HepG2 (cell line): ENCODE results near the gene ATP2B2. TPM values are rescaled to one million over a fixed set of nuclear protein-coding genes. Genes with fewer than 3 reads are reported as not detected.

Experiments
- BHLHE40 ChIP-seq: IDR thresholded peaks from 2 replicates; pipeline ENCODE4 v1.6.1; 2011; ENCODE audit warnings: low read length, improper control_type of control experiment
- CEBPG ChIP-seq: IDR thresholded peaks from 2 replicates; pipeline ENCODE4 v1.6.1; 2016
- ELF3 ChIP-seq: IDR thresholded peaks from 2 replicates; pipeline ENCODE4 v1.6.1; 2016; ENCODE audit warnings: missing genetic modification reagents, missing compliant biosample characterization
- HOXA7 ChIP-seq: sonication (generic); formaldehyde crosslinking; IDR thresholded peaks from 2 replicates; pipeline ENCODE4 v1.8.1; 2022; ENCODE audit warnings: mild to moderate bottlenecking, missing genetic modification reagents, moderate library complexity
- MAF1 ChIP-seq: sonication (generic); formaldehyde crosslinking; IDR thresholded peaks from 2 replicates; pipeline ENCODE4 v1.5.0; 2020; ENCODE audit warnings: missing genetic modification reagents, borderline replicate concordance
- NR2C2 ChIP-seq: sonication (generic); formaldehyde crosslinking; IDR thresholded peaks from 2 replicates; pipeline ENCODE4 v1.4.0; 2020; ENCODE audit warnings: missing genetic modification reagents, mild to moderate bottlenecking, moderate library complexity, borderline replicate concordance
- PHF20 ChIP-seq: sonication (generic); formaldehyde crosslinking; IDR thresholded peaks from 2 replicates; pipeline ENCODE4 v1.5.0; 2020; ENCODE audit warnings: mild to moderate bottlenecking, missing genetic modification reagents
- ZFP1 ChIP-seq: IDR thresholded peaks from 2 replicates; pipeline ENCODE4 v1.6.1; 2016
- ZNF891 ChIP-seq: sonication (generic); formaldehyde crosslinking; IDR thresholded peaks from 2 replicates; pipeline ENCODE4 v1.5.0; 2020; ENCODE audit warnings: mild to moderate bottlenecking, missing genetic modification reagents
- ZSCAN9 ChIP-seq: IDR thresholded peaks from 2 replicates; pipeline ENCODE4 v1.6.1; 2016; ENCODE audit warnings: borderline replicate concordance
- polyA plus RNA-seq, 8 experiments: library from polyadenylated mRNA; depleted of rRNA in 3 of 8; stranded (reverse) in 7 of 8; unstranded in 1 of 8; fragments of >200 nt; fragmentation: Illumina TruSeq in 4 of 8; extraction: Trizol in 4 of 8; gene quantifications; 2 replicates each; pipeline versions ENCODE4 v1.2.1 to v1.2.3, GENCODE V29; 2011 to 2016; ENCODE audit warnings: low read depth in 4 of 8, missing spikeins in 1 of 8, mixed read lengths in 1 of 8; ENCODE audit not compliant: insufficient read depth in 1 of 8
- total RNA-seq, 5 experiments: library from RNA; depleted of rRNA; stranded (reverse); fragments of >200 nt; fragmentation: Illumina TruSeq; extraction: Trizol; gene quantifications; 2 replicates each; pipeline ENCODE4 v1.2.3, GENCODE V29; 2016; ENCODE audit warnings: low read depth in 1 of 5
- TF ChIP-seq, protein P1 (sequence below): sonication (generic); formaldehyde crosslinking; IDR thresholded peaks from 2 replicates; pipeline ENCODE4 v1.4.0; 2020; ENCODE audit warnings: mild to moderate bottlenecking, missing genetic modification reagents
- TF ChIP-seq, protein P2 (sequence below): sonication (generic); formaldehyde crosslinking; IDR thresholded peaks from 2 replicates; pipeline ENCODE4 v1.4.0; 2020; ENCODE audit warnings: missing genetic modification reagents, borderline replicate concordance
- TF ChIP-seq, protein P3 (sequence below): sonication (generic); formaldehyde crosslinking; IDR thresholded peaks from 2 replicates; pipeline ENCODE4 v1.4.0; 2020; ENCODE audit warnings: missing genetic modification reagents, borderline replicate concordance
- TF ChIP-seq, protein P4 (sequence below): fragments of 450-650 bp; IDR thresholded peaks from 2 replicates; pipeline ENCODE4 v1.6.1; 2016

The ATP2B2 gene
- total and polyA plus RNA-seq, 2 of the 13 experiments (the other 11 are each of a cell fraction or from before 2014, with no cell fraction given), result 1.5 to 2.3 TPM

DNA sequence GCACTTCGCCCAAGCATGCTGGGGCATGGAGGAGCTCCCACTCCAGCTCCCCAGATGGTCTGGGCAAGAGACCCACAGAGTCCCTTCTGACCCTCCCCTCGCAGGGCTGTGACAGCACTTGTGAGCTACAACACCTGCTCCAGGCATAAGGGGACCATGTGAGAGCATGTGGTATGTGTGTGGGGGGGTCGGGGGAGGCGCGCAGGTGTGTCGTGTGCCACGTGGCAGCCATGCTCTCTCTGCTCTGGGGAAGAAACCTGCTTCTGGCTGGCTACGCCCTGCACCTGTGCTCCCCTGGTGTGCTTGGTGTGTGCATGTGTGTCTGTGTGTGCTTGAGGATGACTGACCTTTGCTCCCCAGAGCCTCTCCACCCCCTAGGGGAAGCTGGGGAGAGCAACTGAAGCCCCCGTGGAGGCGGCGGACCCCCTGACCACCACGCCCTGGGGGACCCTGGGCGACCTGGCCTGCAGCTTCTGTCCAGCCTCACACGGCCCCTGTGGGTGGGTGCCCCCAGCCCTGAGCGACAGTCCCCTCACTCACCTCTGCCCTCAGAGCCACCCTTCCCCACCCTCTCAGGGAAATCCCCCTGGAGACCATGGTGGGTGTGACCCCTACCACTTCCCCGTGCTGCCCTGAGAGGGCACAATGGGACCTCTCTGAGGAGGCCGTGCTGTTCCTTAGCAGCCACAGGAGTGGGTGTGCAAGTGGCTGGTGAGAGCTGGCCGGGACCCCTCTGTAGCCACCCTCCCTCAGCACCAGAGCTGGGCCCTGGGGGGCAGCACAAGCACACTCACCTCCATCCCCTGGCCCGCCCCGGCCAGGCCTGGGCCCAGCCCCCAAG is 167.8 kb downstream of the ATP2B2 start (continued):
- TF ChIP-seq, protein P1, sequence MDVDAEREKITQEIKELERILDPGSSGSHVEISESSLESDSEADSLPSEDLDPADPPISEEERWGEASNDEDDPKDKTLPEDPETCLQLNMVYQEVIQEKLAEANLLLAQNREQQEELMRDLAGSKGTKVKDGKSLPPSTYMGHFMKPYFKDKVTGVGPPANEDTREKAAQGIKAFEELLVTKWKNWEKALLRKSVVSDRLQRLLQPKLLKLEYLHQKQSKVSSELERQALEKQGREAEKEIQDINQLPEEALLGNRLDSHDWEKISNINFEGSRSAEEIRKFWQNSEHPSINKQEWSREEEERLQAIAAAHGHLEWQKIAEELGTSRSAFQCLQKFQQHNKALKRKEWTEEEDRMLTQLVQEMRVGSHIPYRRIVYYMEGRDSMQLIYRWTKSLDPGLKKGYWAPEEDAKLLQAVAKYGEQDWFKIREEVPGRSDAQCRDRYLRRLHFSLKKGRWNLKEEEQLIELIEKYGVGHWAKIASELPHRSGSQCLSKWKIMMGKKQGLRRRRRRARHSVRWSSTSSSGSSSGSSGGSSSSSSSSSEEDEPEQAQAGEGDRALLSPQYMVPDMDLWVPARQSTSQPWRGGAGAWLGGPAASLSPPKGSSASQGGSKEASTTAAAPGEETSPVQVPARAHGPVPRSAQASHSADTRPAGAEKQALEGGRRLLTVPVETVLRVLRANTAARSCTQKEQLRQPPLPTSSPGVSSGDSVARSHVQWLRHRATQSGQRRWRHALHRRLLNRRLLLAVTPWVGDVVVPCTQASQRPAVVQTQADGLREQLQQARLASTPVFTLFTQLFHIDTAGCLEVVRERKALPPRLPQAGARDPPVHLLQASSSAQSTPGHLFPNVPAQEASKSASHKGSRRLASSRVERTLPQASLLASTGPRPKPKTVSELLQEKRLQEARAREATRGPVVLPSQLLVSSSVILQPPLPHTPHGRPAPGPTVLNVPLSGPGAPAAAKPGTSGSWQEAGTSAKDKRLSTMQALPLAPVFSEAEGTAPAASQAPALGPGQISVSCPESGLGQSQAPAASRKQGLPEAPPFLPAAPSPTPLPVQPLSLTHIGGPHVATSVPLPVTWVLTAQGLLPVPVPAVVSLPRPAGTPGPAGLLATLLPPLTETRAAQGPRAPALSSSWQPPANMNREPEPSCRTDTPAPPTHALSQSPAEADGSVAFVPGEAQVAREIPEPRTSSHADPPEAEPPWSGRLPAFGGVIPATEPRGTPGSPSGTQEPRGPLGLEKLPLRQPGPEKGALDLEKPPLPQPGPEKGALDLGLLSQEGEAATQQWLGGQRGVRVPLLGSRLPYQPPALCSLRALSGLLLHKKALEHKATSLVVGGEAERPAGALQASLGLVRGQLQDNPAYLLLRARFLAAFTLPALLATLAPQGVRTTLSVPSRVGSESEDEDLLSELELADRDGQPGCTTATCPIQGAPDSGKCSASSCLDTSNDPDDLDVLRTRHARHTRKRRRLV, result no peak
- TF ChIP-seq HOXA7 (CRISPR knock-in tag) (no peak), PHF20 (CRISPR knock-in tag) (no peak), CEBPG (CRISPR knock-in tag) (no peak), NR2C2 (CRISPR knock-in tag) (no peak), ZFP1 (CRISPR knock-in tag) (no peak), ZSCAN9 (no peak), ZNF891 (CRISPR knock-in tag) (no peak), ELF3 (no peak), BHLHE40 (no peak), MAF1 (CRISPR knock-in tag) (no peak)
- TF ChIP-seq, protein P2, sequence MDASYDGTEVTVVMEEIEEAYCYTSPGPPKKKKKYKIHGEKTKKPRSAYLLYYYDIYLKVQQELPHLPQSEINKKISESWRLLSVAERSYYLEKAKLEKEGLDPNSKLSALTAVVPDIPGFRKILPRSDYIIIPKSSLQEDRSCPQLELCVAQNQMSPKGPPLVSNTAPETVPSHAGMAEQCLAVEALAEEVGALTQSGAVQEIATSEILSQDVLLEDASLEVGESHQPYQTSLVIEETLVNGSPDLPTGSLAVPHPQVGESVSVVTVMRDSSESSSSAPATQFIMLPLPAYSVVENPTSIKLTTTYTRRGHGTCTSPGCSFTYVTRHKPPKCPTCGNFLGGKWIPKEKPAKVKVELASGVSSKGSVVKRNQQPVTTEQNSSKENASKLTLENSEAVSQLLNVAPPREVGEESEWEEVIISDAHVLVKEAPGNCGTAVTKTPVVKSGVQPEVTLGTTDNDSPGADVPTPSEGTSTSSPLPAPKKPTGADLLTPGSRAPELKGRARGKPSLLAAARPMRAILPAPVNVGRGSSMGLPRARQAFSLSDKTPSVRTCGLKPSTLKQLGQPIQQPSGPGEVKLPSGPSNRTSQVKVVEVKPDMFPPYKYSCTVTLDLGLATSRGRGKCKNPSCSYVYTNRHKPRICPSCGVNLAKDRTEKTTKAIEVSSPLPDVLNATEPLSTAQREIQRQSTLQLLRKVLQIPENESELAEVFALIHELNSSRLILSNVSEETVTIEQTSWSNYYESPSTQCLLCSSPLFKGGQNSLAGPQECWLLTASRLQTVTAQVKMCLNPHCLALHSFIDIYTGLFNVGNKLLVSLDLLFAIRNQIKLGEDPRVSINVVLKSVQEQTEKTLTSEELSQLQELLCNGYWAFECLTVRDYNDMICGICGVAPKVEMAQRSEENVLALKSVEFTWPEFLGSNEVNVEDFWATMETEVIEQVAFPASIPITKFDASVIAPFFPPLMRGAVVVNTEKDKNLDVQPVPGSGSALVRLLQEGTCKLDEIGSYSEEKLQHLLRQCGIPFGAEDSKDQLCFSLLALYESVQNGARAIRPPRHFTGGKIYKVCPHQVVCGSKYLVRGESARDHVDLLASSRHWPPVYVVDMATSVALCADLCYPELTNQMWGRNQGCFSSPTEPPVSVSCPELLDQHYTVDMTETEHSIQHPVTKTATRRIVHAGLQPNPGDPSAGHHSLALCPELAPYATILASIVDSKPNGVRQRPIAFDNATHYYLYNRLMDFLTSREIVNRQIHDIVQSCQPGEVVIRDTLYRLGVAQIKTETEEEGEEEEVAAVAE (CRISPR knock-in tag), result no peak
- TF ChIP-seq, protein P3, sequence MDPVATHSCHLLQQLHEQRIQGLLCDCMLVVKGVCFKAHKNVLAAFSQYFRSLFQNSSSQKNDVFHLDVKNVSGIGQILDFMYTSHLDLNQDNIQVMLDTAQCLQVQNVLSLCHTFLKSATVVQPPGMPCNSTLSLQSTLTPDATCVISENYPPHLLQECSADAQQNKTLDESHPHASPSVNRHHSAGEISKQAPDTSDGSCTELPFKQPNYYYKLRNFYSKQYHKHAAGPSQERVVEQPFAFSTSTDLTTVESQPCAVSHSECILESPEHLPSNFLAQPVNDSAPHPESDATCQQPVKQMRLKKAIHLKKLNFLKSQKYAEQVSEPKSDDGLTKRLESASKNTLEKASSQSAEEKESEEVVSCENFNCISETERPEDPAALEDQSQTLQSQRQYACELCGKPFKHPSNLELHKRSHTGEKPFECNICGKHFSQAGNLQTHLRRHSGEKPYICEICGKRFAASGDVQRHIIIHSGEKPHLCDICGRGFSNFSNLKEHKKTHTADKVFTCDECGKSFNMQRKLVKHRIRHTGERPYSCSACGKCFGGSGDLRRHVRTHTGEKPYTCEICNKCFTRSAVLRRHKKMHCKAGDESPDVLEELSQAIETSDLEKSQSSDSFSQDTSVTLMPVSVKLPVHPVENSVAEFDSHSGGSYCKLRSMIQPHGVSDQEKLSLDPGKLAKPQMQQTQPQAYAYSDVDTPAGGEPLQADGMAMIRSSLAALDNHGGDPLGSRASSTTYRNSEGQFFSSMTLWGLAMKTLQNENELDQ (CRISPR knock-in tag), result no peak
- TF ChIP-seq, protein P4, sequence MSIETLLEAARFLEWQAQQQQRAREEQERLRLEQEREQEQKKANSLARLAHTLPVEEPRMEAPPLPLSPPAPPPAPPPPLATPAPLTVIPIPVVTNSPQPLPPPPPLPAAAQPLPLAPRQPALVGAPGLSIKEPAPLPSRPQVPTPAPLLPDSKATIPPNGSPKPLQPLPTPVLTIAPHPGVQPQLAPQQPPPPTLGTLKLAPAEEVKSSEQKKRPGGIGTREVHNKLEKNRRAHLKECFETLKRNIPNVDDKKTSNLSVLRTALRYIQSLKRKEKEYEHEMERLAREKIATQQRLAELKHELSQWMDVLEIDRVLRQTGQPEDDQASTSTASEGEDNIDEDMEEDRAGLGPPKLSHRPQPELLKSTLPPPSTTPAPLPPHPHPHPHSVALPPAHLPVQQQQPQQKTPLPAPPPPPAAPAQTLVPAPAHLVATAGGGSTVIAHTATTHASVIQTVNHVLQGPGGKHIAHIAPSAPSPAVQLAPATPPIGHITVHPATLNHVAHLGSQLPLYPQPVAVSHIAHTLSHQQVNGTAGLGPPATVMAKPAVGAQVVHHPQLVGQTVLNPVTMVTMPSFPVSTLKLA, result peak; percentile 69
